Lung (tissue), 16 donors: ENCODE measurements around the gene CATSPERE. TPM values are rescaled to one million over a fixed set of nuclear protein-coding genes. Genes with fewer than 3 reads are reported as not detected.

Experiments
- ATAC-seq: fragments of 200-7000 bp; cut with Tn5 transposase; one replicate; pipeline ENCODE4 v1.9.1; 2020; ENCODE audit warnings: moderate number of reproducible peaks; ENCODE audit not compliant: insufficient read depth, low FRiP score
- DNase-seq, 3 donors: peaks; one replicate each; pipeline ENCODE4 v3.0.0-alpha.2; 2013 to 2017
- H3K27ac ChIP-seq, 2 donors: one replicate each; pipeline ENCODE4 v1.5.1; 2013; ENCODE audit warnings: mild to moderate bottlenecking in 2 of 2, moderate library complexity in 2 of 2, control low read depth in 1 of 2, inconsistent platforms in 1 of 2, low read depth in 1 of 2, low read length in 1 of 2
- H3K27me3 ChIP-seq, 3 donors: one replicate each; pipeline ENCODE4 v1.5.1; 2013; ENCODE audit warnings: low read length in 2 of 3; ENCODE audit not compliant: control insufficient read depth in 3 of 3, insufficient read depth in 3 of 3
- H3K36me3 ChIP-seq, 4 donors: one replicate each; pipeline ENCODE4 v1.5.1; 2013; ENCODE audit warnings: low read length in 4 of 4, mild to moderate bottlenecking in 1 of 4, moderate library complexity in 1 of 4; ENCODE audit not compliant: control insufficient read depth in 4 of 4, insufficient read depth in 4 of 4
- H3K4me1 ChIP-seq, 5 donors: one replicate each; pipeline ENCODE4 v1.5.1; 2013; ENCODE audit warnings: low read length in 5 of 5, mild to moderate bottlenecking in 2 of 5, moderate library complexity in 1 of 5; ENCODE audit not compliant: control insufficient read depth in 5 of 5, insufficient read depth in 5 of 5
- H3K4me3 ChIP-seq: one replicate; pipeline ENCODE4 v1.5.1; 2013; ENCODE audit warnings: mild to moderate bottlenecking, control low read depth, moderate library complexity
- H3K9ac ChIP-seq, 2 donors: one replicate each; pipeline ENCODE4 v1.5.1; 2013; ENCODE audit warnings: low read length in 2 of 2, control low read depth in 1 of 2; ENCODE audit not compliant: insufficient read depth in 1 of 2
- H3K9me3 ChIP-seq, 4 donors: one replicate each; pipeline ENCODE4 v1.5.1; 2013; ENCODE audit warnings: low read length in 3 of 4, mild to moderate bottlenecking in 1 of 4, moderate library complexity in 1 of 4; ENCODE audit not compliant: control insufficient read depth in 4 of 4, insufficient read depth in 3 of 4
- WGBS, 2 donors: extraction: QIAGEN DNeasy Blood & Tissue Kit; methylation state at CpG; one replicate each; pipeline ENCODE4 v1.1.7; 2013; 5-methylcytosine and 5-hydroxymethylcytosine counted together
- long read RNA-seq, 5 donors: transcript quantifications; one replicate each; lab custom pipeline, GENCODE V29; 2026
- polyA plus RNA-seq, 2 donors: library from polyadenylated mRNA; stranded (reverse); fragments of 200-250 nt; gene quantifications; one replicate each; pipeline ENCODE4 v1.2.1, GENCODE V29; 2013
- total RNA-seq, 2 donors: library from RNA; depleted of rRNA in 1 of 2; stranded (reverse); fragments of >200 nt in 1 of 2; gene quantifications; one replicate each; pipeline ENCODE4 v1.2.1, GENCODE V29; 2014 to 2021
- TF ChIP-seq, protein P1 (sequence below): IDR thresholded peaks from 2 replicates; pipeline ENCODE4 v1.5.1; 2012; ENCODE audit warnings: mild to moderate bottlenecking; ENCODE audit errors: control extremely low read depth, extremely low read depth
- donor health status: control.
- donor health status: control.
- donor health status: Bipolar disorder and iron deficiency.
- donor health status: healthy.
- donor health status: DM: yes; HTN: yes; CAD: no.

The CATSPERE gene, protein sequence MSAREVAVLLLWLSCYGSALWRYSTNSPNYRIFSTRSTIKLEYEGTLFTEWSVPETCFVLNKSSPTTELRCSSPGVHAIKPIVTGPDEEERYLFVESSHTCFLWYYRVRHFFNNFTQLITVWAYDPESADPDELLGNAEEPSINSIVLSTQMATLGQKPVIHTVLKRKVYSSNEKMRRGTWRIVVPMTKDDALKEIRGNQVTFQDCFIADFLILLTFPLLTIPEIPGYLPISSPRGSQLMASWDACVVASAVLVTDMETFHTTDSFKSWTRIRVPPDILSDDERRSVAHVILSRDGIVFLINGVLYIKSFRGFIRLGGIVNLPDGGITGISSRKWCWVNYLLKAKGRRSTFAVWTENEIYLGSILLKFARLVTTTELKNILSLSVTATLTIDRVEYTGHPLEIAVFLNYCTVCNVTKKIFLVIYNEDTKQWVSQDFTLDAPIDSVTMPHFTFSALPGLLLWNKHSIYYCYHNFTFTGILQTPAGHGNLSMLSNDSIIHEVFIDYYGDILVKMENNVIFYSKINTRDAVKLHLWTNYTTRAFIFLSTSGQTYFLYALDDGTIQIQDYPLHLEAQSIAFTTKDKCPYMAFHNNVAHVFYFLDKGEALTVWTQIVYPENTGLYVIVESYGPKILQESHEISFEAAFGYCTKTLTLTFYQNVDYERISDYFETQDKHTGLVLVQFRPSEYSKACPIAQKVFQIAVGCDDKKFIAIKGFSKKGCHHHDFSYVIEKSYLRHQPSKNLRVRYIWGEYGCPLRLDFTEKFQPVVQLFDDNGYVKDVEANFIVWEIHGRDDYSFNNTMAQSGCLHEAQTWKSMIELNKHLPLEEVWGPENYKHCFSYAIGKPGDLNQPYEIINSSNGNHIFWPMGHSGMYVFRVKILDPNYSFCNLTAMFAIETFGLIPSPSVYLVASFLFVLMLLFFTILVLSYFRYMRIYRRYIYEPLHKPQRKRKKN
- total RNA-seq (1 to 10 TPM; 2.0 to 2.7 TPM), polyA plus RNA-seq (under 1 TPM; 0.30 to 0.87 TPM)
- long read RNA-seq, donor 1 = 0 reads
- long read RNA-seq, donor 2 = 0 reads
- long read RNA-seq, donor 3 = 0 reads
- long read RNA-seq, donor 4 = 0 reads
- long read RNA-seq, donor 5 = 0 reads

GRCh38 chr1:244461245-244462071, at the start of gene CATSPERE:
TSS of gene CATSPERE (plus strand) at chr1:244461273. CDS start at chr1:244461430, 157 bp downstream.
- ATAC-seq (peak; percentile 99), DNase-seq (peak; percentile 88 to 91 (median 88))
- no peaks in the 10 kb centered on the region for H3K36me3 ChIP-seq
- H3K27ac ChIP-seq = peak within 1 kb of the TSS; percentile 87 to 90
- TF ChIP-seq, protein P1, sequence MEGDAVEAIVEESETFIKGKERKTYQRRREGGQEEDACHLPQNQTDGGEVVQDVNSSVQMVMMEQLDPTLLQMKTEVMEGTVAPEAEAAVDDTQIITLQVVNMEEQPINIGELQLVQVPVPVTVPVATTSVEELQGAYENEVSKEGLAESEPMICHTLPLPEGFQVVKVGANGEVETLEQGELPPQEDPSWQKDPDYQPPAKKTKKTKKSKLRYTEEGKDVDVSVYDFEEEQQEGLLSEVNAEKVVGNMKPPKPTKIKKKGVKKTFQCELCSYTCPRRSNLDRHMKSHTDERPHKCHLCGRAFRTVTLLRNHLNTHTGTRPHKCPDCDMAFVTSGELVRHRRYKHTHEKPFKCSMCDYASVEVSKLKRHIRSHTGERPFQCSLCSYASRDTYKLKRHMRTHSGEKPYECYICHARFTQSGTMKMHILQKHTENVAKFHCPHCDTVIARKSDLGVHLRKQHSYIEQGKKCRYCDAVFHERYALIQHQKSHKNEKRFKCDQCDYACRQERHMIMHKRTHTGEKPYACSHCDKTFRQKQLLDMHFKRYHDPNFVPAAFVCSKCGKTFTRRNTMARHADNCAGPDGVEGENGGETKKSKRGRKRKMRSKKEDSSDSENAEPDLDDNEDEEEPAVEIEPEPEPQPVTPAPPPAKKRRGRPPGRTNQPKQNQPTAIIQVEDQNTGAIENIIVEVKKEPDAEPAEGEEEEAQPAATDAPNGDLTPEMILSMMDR = no peak
- no peaks in the 10 kb centered on the region for H3K9me3 ChIP-seq
- peak within 1 kb of the TSS; percentile 71 to 77 for H3K9ac ChIP-seq
- H3K4me3 ChIP-seq = peak within 1 kb of the TSS; percentile 46
- no peaks in the 10 kb centered on the region for H3K27me3 ChIP-seq
- WGBS, 2 donors = 16% methylated on average over 60 to 61 of the region's 61 CpGs
- H3K4me1 ChIP-seq = peaks cover 0 to 3% (median 0%) of the 10 kb centered on the region in 5 donors

DNA sequence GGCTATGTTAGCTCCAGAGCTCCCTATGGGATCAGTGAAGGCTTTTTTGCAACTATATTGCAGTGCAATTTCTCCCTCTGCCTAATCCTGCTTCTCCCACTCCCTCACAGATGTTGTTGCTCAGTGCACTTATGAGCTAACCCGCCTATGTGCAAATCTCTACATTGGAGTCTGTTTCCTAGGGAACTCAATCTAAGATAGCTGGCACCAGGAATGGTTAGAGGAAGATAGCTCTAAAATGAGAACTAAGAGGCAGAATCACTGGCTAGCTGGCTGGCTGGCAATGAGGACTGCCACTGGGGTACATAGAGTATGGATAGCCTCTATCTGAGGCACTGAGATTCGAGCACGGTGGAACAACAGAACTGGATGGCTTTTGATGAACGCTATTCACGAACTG, 48.9 kb upstream of the CATSPERE start:
- peaks cover 0 to 2% (median 0%) of the 10 kb centered on the region in 4 donors for H3K9me3 ChIP-seq
- DNase-seq (no peak), ATAC-seq (no peak)
- no peak overlapping the region for H3K9ac ChIP-seq
- no peak overlapping the region for H3K27ac ChIP-seq
- WGBS, 2 donors = 96 to 97% methylated on average over 5 of the region's 5 CpGs
- H3K4me3 ChIP-seq = no peak overlapping the region
- no peaks in the 10 kb centered on the region for H3K4me1 ChIP-seq
- TF ChIP-seq, protein P1 = no peak
- peaks cover 22 to 38% (median 28%) of the 10 kb centered on the region in 4 donors for H3K36me3 ChIP-seq
- no peaks in the 10 kb centered on the region for H3K27me3 ChIP-seq

- H3K9ac ChIP-seq = no peak overlapping the region
- peaks cover 26 to 39% (median 31%) of the 10 kb centered on the region in 4 donors for H3K36me3 ChIP-seq
- ATAC-seq (no peak), DNase-seq (no peak)
- TF ChIP-seq, protein P1 = no peak
- H3K4me3 ChIP-seq = no peak overlapping the region
- no peaks in the 10 kb centered on the region for H3K4me1 ChIP-seq
- H3K27ac ChIP-seq = no peak overlapping the region
- no peaks in the 10 kb centered on the region for H3K27me3 ChIP-seq
- 98 to 100% methylated on average over 3 of the region's 3 CpGs for WGBS, 2 donors
- peaks cover 0 to 2% (median 0%) of the 10 kb centered on the region in 4 donors for H3K9me3 ChIP-seq
Observed at GRCh38 chr1:244413736-244414135, 47.3 kb upstream of the CATSPERE start.
